NCI-H187 treated with DMSO at 0.1 percent for 48 hours (cell line): ENCODE results near the gene CEACAM3.

Experiments used
- DNase-seq: peaks from one replicate; lab custom pipeline; 2025; lab: John Stamatoyannopoulos, UW

Gene CEACAM3

DNA sequence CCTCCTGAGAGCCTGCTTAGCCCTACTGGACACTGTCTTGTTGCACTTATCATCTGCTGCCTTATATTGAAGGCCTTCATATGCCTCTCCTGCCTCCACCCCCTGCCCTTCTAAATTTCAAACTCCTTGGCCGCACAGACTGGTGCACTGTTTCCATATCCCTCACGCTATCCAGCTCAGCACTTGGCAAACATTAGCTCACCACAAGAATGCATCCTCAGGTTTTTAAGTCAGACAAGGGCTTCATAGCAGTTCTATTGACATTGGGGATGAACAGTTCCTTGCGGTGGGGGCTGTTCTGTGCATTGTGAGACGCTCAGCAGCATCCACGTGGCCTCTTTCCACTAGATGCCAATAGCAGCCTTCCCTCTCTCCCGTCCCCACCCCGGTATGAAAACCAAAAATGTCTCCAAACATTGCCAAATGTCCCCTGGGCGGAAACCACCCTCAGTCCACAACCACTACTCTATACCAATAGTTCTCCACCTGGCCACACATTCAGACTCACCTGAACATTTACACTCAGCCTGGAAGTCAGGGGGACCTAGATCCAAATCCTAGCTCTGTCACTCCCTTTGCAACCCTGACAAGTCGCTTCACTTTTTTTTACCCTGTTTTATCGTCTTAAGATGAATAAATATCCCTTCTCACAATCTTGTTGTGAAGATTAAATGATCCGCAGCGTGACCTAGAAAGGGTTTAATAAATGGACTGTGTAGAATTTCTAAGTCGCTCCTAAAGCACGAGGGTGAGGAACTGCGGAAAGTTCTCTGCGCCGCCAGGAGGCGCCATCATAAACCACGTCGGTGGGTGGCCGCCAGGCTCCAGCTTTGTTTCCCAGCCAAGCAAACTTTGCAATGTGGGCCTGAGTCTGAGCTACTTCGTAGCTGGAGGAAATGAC lies 3.6 kb upstream of the CEACAM3 start:
- peak; percentile 90 for DNase-seq

DNA sequence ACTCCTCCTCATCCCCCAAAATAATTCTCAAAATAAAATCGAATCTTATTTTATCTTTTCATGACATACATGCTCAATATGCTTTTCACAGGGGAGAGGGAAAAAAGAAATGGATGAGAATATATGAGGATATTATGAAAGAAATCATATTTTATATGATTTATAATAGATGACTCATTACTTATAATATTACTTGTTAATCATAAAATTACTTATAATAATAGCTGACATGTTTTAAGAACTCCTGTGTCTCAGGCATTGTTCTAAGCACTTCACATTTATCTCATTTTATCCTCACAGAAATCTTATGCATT lies 3.0 kb upstream of the CEACAM3 start:
- DNase-seq: no peak

DNA sequence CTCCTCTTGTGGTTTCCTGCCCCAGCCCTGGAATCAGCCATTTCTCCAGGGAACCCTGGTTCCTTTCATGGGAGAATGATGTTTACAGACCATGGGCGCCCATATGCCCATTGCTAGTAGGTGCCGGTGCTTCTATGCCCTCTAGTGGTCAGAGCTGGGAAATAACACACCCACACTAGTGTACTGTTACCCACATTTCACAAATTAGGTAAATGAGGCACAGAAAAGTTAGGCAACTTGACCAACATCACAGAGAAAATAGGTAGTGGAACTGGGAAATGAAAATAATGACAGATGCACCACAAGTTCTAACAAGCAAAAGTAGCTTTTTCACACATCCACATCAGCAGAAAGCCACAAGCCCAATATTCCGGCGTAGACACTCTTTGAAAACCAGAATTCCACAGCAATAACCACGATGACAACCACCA lies 1.3 kb upstream of the CEACAM3 start:
- peak; percentile 71 for DNase-seq

DNA sequence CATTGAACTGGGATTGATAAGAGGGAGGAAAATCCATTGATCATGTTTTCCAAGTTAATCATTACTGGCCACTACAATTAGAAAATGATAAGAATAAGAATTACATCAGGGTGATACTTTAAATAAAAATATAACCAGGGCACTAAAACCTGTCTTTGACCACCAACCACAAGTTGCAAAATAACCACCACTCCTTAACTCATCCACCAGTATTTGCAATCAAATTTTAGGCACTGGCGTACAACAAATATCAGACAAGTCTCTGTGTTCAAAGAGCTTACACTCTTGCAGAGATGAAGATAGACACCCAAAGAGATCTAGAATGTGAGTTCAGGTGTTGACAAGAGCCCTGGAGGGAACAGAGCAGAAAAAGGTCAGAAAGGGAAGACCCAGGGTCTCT lies 514 bp downstream of the CEACAM3 start:
- no peak for DNase-seq

DNA sequence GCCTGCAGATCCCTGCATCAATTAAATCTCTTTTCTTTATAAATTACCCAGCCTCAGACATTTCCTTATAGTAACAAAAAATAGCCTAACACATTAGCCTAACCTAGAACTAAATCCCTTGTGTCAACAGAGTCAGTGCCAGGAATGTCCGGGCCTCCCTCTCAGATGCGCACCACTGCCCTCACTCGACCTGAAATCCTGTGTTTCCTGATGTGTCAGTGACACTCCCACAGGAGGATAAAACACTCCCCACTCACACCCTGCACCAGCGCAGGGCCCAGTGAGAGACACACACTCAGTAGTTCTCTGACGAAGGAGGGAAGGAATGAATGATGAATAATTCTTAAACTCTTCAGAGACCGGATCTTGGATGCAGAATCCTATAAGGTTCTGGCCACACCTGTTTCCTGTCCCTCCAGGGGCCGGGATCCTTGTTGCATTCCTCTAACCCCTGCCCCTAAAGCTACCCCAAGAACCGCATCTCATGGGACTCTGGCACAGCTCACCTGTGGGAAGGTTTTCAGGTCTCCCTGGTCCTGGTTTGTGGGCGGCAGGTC lies 3.1 kb downstream of the CEACAM3 start:
- no peak for DNase-seq

DNA sequence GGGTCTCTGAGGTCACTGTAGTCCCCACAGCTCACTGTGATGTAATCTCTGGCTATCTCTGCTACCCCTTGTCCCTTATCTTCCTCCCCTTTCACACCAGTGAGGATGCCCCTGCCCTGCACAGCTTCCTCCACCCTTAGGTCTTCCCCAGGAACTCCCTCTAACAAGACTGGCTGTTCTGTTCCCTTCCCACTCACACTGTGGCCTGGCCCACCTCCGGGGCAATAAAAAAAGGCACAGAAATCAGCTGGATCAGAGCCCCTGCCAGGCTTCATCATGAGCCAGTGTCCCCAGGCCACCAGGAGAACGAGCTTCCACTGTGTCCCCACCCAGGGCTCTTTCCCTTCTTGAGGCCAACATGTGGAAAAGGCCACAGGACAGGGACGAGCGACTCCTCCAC lies 4.6 kb downstream of the CEACAM3 start:
- DNase-seq: no peak

DNA sequence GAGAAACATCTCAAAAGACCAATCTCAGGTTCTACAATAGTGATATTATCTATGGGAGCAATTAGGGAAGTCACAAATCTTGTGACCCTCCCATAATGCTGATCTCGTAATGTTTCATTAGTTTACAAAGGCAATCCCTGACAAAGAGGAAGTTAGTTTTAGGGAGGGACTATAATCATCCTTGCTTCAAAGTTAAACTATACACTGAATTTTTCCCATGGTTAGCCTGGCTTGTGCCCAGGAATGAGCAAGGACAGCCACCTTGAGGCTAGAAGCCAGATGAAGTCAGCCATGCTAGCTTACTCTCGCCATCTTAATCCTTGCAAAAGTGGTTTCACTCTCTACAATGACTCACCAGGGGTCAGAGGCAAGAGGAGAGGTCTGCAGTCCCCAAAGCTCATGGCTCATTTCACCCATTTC lies 5.4 kb downstream of the CEACAM3 start:
- no peak for DNase-seq

DNA sequence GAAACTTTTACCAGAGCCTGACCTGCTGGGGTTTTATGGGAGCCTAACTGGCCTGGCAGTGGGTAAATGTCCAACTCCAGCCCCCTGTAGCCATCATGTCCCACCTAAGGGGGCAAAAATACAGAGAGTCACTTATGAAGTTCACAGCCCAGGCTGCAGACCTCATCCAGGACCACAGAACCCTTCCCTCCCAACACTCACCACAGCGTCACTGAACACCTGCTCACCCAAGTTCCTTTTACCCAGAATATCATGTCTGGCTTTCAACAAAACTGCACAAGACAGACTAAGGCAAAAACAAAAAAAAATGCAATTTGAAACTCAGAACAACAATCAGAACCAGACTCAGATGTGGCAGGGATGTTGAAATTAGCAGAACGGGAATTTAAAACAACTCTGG lies 6.4 kb downstream of the CEACAM3 start:
- no peak for DNase-seq

DNA sequence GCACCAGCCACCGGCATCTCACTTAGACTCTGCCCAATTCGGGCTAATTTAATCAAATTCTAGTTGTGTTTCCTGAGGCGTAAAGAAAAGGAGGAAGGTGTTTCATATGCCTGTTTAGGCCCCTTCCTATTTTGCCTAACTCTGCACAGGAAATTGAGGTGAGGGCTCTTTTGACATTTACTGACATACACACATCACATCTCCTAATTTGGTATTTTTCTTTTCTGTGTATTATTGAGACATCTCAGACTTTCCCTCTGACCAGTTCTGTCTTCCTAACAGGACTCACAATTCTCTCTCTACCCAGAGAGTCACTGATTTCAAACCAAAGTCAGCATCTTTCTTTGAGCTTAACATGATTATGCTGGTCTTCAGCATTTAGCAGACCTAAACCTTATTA lies 7.9 kb downstream of the CEACAM3 start:
- no peak for DNase-seq

DNA sequence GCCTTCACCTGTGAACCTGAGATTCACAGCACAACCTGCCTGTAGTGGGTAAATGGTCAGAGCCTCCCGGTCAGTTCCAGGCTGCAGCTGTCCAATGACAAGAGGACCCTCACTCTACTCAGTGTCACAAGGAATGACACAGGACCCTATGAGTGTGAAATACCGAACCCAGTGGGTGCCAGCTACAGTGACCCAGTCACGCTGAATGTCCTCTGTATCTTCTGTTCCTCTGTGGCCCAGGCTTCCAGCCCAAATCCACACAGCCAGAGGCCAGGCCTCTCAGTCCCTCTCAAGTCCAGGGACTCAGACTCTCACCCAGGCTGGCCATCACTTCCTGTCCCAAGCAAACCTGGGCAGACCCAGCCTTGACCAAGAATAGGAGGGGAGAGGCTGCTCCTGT lies 10.8 kb downstream of the CEACAM3 start:
- no peak for DNase-seq

DNA sequence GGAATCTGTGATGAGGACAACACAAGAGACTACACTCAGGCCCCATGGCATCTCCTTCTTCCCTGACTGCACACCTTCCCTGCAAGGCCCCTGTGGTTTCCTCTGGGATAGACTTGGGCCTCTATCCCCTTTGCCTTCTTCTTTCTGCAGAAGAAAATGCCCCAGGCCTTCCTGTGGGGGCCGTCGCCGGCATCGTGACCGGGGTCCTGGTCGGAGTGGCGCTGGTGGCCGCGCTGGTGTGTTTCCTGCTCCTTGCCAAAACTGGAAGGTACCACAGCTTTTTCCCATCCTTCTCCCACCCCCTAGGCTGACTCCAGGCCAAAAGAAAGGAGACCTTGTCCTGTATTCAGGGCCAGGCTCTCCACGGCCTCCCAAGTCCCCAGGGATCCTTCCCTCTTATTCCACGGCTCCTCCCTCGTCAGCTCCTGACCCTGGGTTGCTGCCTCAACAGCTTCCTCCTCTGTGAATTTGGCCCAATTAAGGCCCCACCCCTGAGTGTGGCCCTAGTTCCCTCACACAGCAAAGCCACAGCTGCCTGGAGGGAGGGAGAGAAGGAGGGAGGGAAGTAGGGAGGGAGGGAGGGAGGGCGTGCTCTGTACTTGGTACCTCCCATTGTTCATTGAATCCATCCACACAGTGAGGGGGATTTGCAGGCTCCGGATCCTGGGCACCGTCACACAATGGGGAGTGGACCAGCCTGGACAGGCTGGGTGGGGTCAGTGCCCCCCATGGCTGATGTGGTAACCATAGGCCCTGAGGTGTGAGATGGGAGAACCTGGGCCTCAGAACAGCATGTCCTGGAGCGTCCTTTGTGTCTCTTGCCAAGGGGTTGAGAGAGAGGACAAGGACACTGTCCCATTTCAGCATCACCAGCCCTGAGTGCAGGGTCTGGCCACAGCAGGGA lies 12.5 kb downstream of the CEACAM3 start:
- no peak for DNase-seq

DNA sequence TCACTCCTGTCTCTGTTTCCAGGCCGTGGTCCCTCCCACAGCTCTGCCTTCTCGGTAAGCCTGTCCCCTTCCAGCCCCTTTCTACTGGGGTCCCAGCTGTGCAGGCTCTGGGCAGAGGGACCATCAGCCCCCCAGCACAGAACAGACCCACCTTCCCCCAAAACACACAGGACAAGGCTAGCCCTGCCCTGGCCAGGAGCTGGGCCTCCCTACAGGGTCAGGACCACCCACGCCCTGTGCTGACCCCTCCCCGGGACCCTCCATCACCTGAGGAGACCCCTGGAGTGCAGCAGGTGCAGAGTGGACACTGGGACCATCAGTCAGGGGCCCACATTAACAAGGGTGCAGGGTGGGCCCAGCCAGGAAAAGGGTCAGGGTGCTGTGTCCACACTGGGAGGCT lies 13.9 kb downstream of the CEACAM3 start:
- no peak for DNase-seq

DNA sequence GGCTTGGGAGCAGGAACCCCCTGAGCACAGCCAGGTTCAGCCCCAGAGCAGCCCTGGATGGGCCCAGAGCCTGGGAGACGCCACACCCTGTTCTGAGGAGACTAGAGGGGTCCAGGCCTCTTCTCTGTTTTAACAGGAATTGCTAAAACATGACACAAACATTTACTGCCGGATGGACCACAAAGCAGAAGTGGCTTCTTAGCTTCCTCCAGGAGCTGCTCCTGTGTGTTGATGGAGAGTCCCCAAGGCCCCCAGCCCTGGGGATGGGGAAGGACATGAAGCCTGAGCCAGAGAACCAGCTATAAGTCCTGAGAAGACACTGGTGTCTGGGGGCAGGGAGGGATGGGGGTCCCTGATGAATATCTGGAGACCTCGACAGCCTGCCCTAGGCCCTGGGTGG lies 14.6 kb downstream of the CEACAM3 start:
- no peak for DNase-seq

DNA sequence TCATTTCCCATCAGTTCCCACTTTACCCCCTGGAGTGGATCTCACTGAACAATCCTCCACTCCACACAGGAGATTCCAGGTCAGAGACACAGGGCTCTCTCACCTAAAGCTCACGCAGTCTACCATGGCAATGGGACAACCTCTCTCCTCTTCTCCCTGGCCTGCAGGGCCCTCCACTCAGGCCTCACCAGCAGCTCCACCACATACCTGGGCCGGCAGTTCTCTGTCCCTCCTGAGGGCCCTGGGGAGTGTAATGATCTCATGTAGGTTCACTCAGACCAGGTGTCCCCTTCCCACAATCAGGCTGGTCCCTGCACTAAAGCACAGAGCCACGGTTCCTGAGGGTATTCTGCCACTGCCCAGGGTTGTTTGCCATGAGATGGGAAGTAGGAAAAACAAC lies 15.6 kb downstream of the CEACAM3 start:
- no peak for DNase-seq

DNA sequence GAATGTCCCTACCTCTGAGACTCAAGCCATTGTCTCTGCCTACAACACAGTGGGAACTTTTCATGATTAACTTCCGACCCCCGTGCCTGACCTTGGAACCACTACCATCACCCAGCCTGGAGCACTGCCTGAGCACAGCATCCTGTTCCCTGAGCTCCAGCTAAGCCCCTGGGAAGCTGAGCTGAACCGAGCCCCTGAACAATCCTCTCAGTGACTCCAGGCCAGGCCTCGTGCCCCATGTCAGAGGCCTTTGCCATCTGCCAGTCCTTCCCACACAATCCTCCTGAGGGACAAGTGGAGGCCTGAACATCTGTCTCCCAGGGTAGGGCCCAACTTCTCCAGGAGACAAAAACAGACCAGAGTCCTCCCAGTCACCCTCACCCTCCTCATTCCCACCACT lies 17.5 kb downstream of the CEACAM3 start:
- no peak for DNase-seq

DNA sequence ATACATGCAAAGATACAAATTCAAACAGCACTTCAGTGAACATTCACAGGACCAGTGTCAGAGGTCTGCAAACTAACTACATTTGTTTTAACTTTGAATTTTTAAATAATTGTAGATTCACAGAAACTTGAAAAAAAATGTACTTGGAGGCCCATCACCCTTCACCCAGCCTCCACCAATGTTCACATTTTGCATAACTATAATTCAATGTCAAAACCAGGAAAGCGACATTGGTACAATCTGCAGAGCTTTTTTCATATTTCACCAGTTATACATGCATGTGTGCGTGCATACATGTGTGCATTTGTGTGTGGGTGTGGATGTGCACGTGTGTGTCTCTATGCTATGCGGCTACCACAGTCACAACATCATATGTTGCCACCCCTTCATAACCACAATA lies 18.9 kb downstream of the CEACAM3 start:
- DNase-seq: no peak

DNA sequence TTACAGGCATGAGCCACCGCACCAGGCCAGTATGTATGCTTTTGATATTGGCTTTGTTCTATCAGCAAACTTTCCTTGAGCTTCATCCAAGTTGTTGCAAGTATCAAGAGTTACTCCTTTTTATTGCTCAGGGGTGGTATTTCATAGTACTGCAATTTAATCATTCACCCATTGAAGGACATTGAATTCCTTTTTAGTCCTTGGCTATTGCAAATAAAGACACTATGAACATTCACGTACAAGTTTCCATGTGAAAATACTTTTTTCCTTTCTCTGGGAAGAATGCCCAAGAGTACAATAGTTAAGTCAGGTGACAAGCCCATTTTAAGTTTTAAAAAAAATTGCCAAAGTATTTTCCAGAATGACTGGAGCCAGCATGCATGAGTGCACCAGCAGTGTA lies 20.4 kb downstream of the CEACAM3 start:
- no peak for DNase-seq

DNA sequence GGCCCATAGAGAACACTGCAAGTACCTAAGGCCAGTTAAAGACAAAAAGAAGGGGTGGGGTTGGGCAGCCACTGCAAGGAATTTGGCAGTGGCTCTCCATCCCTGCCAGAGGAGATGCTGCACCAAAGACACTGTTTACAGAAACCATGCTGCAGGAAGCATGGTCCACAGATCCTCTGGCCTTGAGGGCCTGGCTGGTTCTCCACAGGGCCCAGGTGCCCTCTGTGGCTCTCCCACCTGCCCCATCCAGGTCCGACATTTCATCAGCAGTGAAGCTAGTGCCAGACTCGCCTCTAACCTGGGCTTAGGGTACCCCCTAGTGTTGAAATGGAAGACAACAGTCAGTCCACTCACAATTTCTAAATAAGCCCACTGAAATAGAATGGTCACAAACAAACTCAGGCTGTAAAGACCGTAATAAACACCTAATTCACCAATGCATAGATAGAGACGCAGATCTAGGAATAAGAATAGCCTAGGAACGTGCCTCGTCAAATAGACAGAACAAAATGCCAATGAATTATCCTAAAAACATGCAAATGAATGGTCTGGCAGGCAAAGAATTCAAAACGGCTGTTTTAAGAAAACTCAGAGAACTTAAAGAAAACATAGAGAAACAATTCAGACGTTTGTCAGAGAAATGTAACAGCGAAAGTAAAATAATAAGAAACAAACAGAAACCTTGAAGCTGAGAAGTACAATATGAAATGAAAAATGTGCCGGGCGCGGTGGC lies 24.8 kb downstream of the CEACAM3 start:
- DNase-seq: peak; percentile 77

DNA sequence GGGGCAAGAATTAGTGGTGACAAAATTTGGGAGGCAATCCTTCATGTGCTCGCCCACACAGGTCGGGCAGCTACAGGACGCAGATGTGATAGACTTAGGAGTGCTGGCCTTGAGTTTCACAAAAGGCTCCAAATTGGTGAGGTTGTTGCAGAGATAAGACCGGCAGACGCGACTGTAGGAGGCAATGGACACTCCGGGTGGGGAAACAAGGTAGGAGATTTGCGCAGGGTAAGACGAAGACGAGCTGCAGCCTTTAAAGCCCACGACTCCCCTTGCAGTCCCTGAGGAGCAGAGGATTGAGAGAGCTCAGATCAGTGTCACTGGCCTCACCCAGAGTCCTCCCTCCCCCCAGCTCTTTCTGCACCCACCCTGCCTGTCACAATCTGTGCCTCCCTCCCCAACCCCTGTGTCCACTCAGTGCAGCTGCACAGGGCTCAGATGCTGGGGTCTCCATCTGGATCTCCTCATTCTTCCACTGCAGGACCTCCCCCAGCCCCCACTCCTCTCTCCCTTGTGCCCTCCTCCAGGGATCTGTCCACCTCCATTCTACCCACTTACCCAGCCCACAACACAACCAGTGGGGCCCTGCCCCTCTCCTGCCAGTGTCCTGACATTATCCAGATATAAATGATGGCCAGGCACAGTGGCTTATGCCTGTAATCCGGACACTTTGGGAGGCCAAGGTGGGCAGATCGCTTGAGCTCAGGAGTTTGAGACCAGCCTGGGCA lies 41.8 kb downstream of the CEACAM3 start:
- no peak for DNase-seq

DNA sequence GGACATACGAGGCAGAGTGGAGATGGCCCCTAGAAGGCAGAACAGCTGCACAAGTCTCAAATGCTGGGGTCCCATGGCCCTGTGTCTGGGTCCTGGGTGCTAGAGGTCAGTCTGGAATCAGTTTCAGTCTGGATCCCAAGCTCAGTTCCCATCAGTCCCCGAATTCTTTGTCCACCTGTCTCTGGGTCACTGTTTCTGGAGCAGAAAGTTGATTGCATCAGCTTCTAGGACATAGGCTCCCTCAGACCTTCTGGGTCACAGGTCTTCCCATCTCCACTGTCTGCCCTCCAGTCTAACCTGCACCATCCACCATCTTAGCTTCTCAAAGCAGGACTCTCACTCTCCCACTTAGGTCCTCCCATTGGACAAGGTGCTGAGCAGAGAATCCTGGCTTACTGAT lies 42.8 kb downstream of the CEACAM3 start:
- DNase-seq: no peak

DNA sequence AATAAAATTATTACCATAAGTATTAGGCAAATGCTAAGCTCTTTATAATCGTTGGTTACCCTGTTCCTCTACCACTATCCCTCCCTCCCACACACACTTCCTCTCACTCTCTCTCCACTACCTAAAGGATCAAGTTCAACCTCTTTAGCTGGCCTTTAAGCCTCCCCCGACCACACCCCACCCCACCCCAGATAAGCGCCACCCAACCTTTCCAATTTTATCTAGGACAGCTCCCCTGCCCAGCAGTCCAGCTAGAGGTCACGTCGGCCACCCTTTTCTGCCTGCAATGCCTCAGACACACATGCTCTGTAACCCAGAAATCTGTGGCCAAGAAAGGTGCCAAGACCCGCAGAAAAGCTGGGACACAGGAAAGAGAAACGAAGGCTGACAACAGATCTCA lies 47.0 kb downstream of the CEACAM3 start:
- no peak for DNase-seq

DNA sequence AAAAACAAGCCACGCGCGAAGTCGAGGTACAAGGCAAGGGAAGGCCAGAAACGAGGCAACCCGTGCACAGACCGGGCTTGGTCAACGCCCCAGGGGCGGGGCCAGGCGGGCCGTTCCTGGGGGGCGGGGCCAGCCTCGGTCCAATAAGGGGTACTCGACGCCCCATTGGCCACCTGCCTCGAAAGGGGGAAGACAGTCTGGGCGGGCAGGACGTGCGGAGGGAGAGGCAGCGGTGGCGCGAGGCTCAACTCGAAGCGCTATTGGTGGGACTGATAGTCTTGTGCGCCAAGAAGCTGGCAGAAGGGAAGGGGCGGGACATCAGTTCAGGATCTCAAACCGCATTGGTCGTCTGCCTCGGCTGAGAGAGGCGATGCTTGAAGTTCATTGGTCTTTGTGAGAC lies 48.2 kb downstream of the CEACAM3 start, which contains the start of gene LYPD4:
TSS of gene LYPD4 (minus strand) at position 83 of the 400 bp plus-strand sequence. CDS start 5,398 bp downstream, outside the sequence.
- no peak for DNase-seq
